ENCODE results near the gene GMDS. TPM values are rescaled to one million over a fixed set of nuclear protein-coding genes. Genes with fewer than 3 reads are reported as not detected.

Gene GMDS
- total and polyA plus RNA-seq, 2 donors (not counting 3 experiments of a cell fraction or from before 2014, with no cell fraction given): 9.8 to 23.5 TPM

GRCh38 chr6:1593958-1594314, 651.5 kb downstream of the GMDS start:
- Histone ChIP-seq H3K27me3 (ENCODE audit: control insufficient read depth in 2 of 2, insufficient read depth in 2 of 2, low read length in 2 of 2) (peaks cover 0 to under 1% of the 10 kb centered on the region in 2 experiments), H3K27ac (ENCODE audit: insufficient read depth, low read depth, low read length) (no peak overlapping the region), H4K20me1 (replicated peaks; ENCODE audit: control insufficient read depth, extremely low read depth, insufficient read depth, low read length) (no peaks in the 10 kb centered on the region), H3K9me1 (replicated peaks; ENCODE audit: control insufficient read depth, extremely low read depth, insufficient read depth, low read length) (no peaks in the 10 kb centered on the region), H3K36me3 (ENCODE audit: control insufficient read depth in 2 of 2, extremely low read depth in 1 of 2, insufficient read depth in 2 of 2, low read length in 2 of 2) (no peaks in the 10 kb centered on the region), H3K79me2 (ENCODE audit: control insufficient read depth, insufficient read depth, low read length) (no peaks in the 10 kb centered on the region), H3K4me1 (ENCODE audit: control insufficient read depth, extremely low read depth, insufficient read depth, low read length) (no peaks in the 10 kb centered on the region), H2AFZ (ENCODE audit: low read depth, low read length) (no peak overlapping the region), H3K4me2 (ENCODE audit: insufficient read depth, low read length) (no peak overlapping the region), H3K9me3 (replicated peaks; ENCODE audit: control insufficient read depth, insufficient read depth, low read length) (no peaks in the 10 kb centered on the region), H3K4me3 (replicated peaks in 1 of 3; ENCODE audit: insufficient read depth in 1 of 3, low read depth in 1 of 3, low read length in 3 of 3) (no peak overlapping the region), H3K9ac (replicated peaks; ENCODE audit: extremely low read depth, insufficient read depth, low read length) (no peak overlapping the region)
- ChIA-PET POLR2A (no interaction called here), CTCF (interaction anchor here (0.9 to 6.0 kb wide), 6 partner anchors 19 to 1156 kb away, joined by 3 to 109 read pairs (median 4); partner anchors contain the start of gene MYLK4)
- FAIRE-seq: no peak
- dilution Hi-C loops (cut with MboI; ENCODE audit: extremely low pct_ligation_motif_present, low sequenced_read_pairs) (no loop called here), intact Hi-C loops (cut with micrococcal nuclease) (no loop called here)
- no peak for DNase-seq (ENCODE audit: low read depth, low spot score)
- TF ChIP-seq FOS (IDR thresholded peaks at IDR 0.05; ENCODE audit: borderline replicate concordance, insufficient read depth, low read length) (no peak), MYC (IDR thresholded peaks at IDR 0.05; ENCODE audit: low read depth, low read length) (no peak)
- TF ChIP-seq, protein P1, sequence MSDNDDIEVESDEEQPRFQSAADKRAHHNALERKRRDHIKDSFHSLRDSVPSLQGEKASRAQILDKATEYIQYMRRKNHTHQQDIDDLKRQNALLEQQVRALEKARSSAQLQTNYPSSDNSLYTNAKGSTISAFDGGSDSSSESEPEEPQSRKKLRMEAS (IDR thresholded peaks at IDR 0.05; ENCODE audit: insufficient read depth, insufficient read length): no peak
- no TSS peak for BruUV-seq (replicated peaks)

- H3K27ac ChIP-seq (ENCODE audit: insufficient read depth, low read depth, low read length): no peak overlapping the region
- ChIA-PET CTCF (interaction anchor here (0.9 to 6.0 kb wide), 6 partner anchors 18 to 1157 kb away, joined by 3 to 109 read pairs (median 4); partner anchors contain the start of gene MYLK4), POLR2A (no interaction called here)
- no peak overlapping the region for H2AFZ ChIP-seq (ENCODE audit: low read depth, low read length)
- H3K36me3 ChIP-seq (ENCODE audit: control insufficient read depth in 2 of 2, extremely low read depth in 1 of 2, insufficient read depth in 2 of 2, low read length in 2 of 2): no peaks in the 10 kb centered on the region
- no peak for FAIRE-seq
- BruUV-seq (replicated peaks): no TSS peak
- H3K4me2 ChIP-seq (ENCODE audit: insufficient read depth, low read length): no peak overlapping the region
- H3K9me1 ChIP-seq (replicated peaks; ENCODE audit: control insufficient read depth, extremely low read depth, insufficient read depth, low read length): no peaks in the 10 kb centered on the region
- intact Hi-C loops (cut with micrococcal nuclease) (no loop called here), dilution Hi-C loops (cut with MboI; ENCODE audit: extremely low pct_ligation_motif_present, low sequenced_read_pairs) (no loop called here)
- H3K9me3 ChIP-seq (replicated peaks; ENCODE audit: control insufficient read depth, insufficient read depth, low read length): no peaks in the 10 kb centered on the region
- DNase-seq (ENCODE audit: low read depth, low spot score): no peak
- no peak overlapping the region for H3K4me3 ChIP-seq (replicated peaks in 1 of 3; ENCODE audit: insufficient read depth in 1 of 3, low read depth in 1 of 3, low read length in 3 of 3)
- TF ChIP-seq FOS (IDR thresholded peaks at IDR 0.05; ENCODE audit: borderline replicate concordance, insufficient read depth, low read length) (no peak), POLR2A (IDR thresholded peaks at IDR 0.05; ENCODE audit: low read depth, low read length) (no peak), JUN (IDR thresholded peaks at IDR 0.05; ENCODE audit: borderline replicate concordance, insufficient read depth, insufficient read length, low read depth) (no peak), EZH2 (IDR thresholded peaks at IDR 0.05; ENCODE audit: borderline replicate concordance, low read depth, low read length, severe bottlenecking) (no peak), GATA2 (IDR thresholded peaks at IDR 0.05; ENCODE audit: insufficient read depth, insufficient read length, low read depth, low read length) (no peak), MYC (IDR thresholded peaks at IDR 0.05; ENCODE audit: low read depth, low read length) (no peak), CTCF (IDR thresholded peaks at IDR 0.05; ENCODE audit: extremely low read depth in 1 of 2, insufficient read depth in 1 of 2, low read depth in 1 of 2, low read length in 2 of 2) (no peak), POLR2AphosphoS5 (IDR thresholded peaks at IDR 0.05; ENCODE audit: insufficient read depth, low read depth, low read length) (no peak)
- TF ChIP-seq, protein P1 (IDR thresholded peaks at IDR 0.05; ENCODE audit: insufficient read depth, insufficient read length): no peak
- no peaks in the 10 kb centered on the region for H4K20me1 ChIP-seq (replicated peaks; ENCODE audit: control insufficient read depth, extremely low read depth, insufficient read depth, low read length)
- no peak overlapping the region for H3K9ac ChIP-seq (replicated peaks; ENCODE audit: extremely low read depth, insufficient read depth, low read length)
- peaks cover 0 to 1% of the 10 kb centered on the region in 2 experiments for H3K27me3 ChIP-seq (ENCODE audit: control insufficient read depth in 2 of 2, insufficient read depth in 2 of 2, low read length in 2 of 2)
- no peaks in the 10 kb centered on the region for H3K4me1 ChIP-seq (ENCODE audit: control insufficient read depth, extremely low read depth, insufficient read depth, low read length)
- no peaks in the 10 kb centered on the region for H3K79me2 ChIP-seq (ENCODE audit: control insufficient read depth, insufficient read depth, low read length)
Observed at GRCh38 chr6:1593286-1593957, 652.0 kb downstream of the GMDS start.

Measured in endothelial cell of umbilical vein (primary cell).